Prostate gland (tissue), 2 donors: ENCODE results near the gene FRYL. TPM values are rescaled to one million over a fixed set of nuclear protein-coding genes. Genes with fewer than 3 reads are reported as not detected.
"Not testable (repeated sequence)": the region's sequence is repeated elsewhere in the genome, so short reads cannot be mapped to it uniquely, and the experiment has no call there.

Experiments used
- DNase-seq: peaks from one replicate; pipeline ENCODE4 v3.0.0-alpha.2; 2019; ENCODE audit warnings: low spot score
- H3K27ac ChIP-seq, 2 donors: fragments of 200-600 bp; sonication (generic); 2 replicates each; pipeline ENCODE4 v1.5.1; 2017 to 2019
- H3K27me3 ChIP-seq: fragments of 200-600 bp; sonication (generic); replicated peaks from 2 replicates; pipeline ENCODE4 v1.5.1; 2019; ENCODE audit not compliant: insufficient read depth
- H3K36me3 ChIP-seq, 2 donors: fragments of 200-600 bp; sonication (generic); 1 replicate in 1 of 2; 2 replicates in 1 of 2; pipeline versions ENCODE4 v1.5.1 to v1.8.1; 2017 to 2019
- H3K4me1 ChIP-seq: fragments of 200-600 bp; sonication (generic); replicated peaks from 2 replicates; pipeline ENCODE4 v1.5.1; 2019
- H3K4me3 ChIP-seq, 2 donors: fragments of 200-600 bp; sonication (generic); 2 replicates each; pipeline ENCODE4 v1.5.1; 2017 to 2019
- H3K9me3 ChIP-seq: fragments of 200-600 bp; sonication (generic); 2 replicates; pipeline ENCODE4 v1.5.1; 2017
- POLR2A ChIP-seq: fragments of 450-650 bp; IDR thresholded peaks from one replicate; pipeline ENCODE4 v1.6.1; 2016; ENCODE audit warnings: antibody characterized with exemption, mild to moderate bottlenecking
- POLR2AphosphoS5 ChIP-seq: sonication (generic); formaldehyde crosslinking; IDR thresholded peaks from one replicate; pipeline ENCODE4 v1.6.1; 2017; ENCODE audit warnings: antibody characterized with exemption
- WGBS: methylation state at CpG from one replicate; pipeline ENCODE4 v1.1.5; 2018; 5-methylcytosine and 5-hydroxymethylcytosine counted together
- intact Hi-C: fragments of 100-400 bp; cut with DNase I; formaldehyde crosslinking; loops from one replicate; pipeline ENCODE4 v1.14.2; 2022
- total RNA-seq, 2 donors: library from RNA; depleted of rRNA; stranded (reverse); fragments of >200 nt; gene quantifications; one replicate each; pipeline ENCODE4 v1.1.0, GENCODE V29; 2016
- TF ChIP-seq, protein P1 (sequence below), 4 experiments: fragments of 200-600 bp in 2 of 4; fragments of 450-650 bp in 2 of 4; sonication (generic) in 2 of 4; IDR thresholded peaks; 1 replicate in 3 of 4; 2 replicates in 1 of 4; pipeline ENCODE4 v1.5.1; 2016 to 2019; ENCODE audit warnings: antibody characterized with exemption in 4 of 4, mild to moderate bottlenecking in 2 of 4, moderate library complexity in 2 of 4

The FRYL gene
- total RNA-seq, 2 donors from 2014 or later = 40.0 to 47.6 TPM

DNA sequence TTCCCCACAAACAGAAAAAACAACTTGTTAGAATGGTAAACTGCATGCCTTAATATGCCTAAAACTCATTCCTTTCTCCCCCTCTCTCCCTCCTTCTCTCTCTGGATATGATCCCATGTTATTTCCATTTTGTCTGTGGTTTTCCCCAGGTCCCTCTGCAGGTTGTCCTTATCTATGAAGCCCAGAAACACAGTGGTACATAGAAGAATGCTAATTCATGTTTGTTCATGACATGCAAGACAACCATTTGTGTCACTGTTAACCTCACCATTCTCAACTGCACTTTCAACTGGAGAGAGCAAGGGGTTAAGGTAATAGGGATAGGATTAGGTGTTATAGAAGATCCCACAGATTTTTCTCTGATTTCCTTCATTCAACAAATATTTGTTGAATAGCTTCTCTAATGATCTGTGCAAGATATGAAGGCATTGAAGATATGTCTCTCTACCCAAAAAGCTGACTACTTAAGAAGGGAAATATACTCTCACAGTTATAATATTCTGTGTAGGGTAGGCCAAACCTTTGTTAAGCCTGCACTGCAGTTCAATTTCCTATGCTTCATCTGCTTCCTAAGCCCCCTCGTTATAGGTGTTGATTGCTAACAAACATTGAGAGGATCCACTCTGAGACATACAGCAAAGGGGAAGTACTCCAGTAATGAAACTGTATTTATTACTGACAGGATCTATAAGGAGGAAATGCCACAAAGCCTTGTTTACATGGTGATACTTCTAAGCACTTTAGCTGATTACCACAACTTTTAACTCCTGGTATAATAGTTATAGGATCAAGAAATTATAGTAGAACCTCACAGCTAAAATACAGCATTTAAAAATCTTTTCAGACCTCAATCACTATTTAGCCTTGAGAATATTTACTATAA lies 96.1 kb downstream of the FRYL start:
- intact Hi-C loops = no loop called here
- DNase-seq = no peak
- Histone ChIP-seq H3K4me1 (no peaks in the 10 kb centered on the region), H3K36me3 (no peaks in the 10 kb centered on the region), H3K9me3 (no peaks in the 10 kb centered on the region), H3K27ac (no peak overlapping the region), H3K4me3 (no peak overlapping the region), H3K27me3 (no peaks in the 10 kb centered on the region)
- 27% methylated on average over 1 of the region's 1 CpG for WGBS
- no peak for TF ChIP-seq POLR2AphosphoS5
- TF ChIP-seq POLR2A = no peak
- TF ChIP-seq, protein P1, sequence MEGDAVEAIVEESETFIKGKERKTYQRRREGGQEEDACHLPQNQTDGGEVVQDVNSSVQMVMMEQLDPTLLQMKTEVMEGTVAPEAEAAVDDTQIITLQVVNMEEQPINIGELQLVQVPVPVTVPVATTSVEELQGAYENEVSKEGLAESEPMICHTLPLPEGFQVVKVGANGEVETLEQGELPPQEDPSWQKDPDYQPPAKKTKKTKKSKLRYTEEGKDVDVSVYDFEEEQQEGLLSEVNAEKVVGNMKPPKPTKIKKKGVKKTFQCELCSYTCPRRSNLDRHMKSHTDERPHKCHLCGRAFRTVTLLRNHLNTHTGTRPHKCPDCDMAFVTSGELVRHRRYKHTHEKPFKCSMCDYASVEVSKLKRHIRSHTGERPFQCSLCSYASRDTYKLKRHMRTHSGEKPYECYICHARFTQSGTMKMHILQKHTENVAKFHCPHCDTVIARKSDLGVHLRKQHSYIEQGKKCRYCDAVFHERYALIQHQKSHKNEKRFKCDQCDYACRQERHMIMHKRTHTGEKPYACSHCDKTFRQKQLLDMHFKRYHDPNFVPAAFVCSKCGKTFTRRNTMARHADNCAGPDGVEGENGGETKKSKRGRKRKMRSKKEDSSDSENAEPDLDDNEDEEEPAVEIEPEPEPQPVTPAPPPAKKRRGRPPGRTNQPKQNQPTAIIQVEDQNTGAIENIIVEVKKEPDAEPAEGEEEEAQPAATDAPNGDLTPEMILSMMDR (IDR thresholded peaks at IDR 0.05) = no peak

DNA sequence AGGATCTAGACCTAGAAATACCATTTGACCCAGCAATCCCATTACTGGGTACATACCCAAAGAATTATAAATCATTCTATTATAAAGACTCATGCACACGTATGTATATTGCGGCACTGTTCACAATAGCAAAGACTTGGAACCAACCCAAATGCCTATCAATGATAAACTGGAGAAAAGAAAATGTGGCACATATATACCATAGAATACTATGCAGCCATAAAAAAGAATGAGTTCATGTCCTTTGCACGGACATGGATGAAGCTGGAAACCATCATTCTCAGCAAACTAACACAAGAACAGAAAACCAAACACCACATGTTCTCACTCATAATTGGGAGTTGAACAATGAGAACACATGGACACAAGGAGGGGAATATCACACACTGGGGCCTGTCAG lies 97.2 kb downstream of the FRYL start:
- H3K9me3 ChIP-seq, DNase-seq, H3K27me3 ChIP-seq, H3K4me1 ChIP-seq, H3K36me3 ChIP-seq, H3K27ac ChIP-seq, intact Hi-C loops, H3K4me3 ChIP-seq: not testable (repeated sequence)
- 85% methylated on average over 3 of the region's 3 CpGs for WGBS

DNA sequence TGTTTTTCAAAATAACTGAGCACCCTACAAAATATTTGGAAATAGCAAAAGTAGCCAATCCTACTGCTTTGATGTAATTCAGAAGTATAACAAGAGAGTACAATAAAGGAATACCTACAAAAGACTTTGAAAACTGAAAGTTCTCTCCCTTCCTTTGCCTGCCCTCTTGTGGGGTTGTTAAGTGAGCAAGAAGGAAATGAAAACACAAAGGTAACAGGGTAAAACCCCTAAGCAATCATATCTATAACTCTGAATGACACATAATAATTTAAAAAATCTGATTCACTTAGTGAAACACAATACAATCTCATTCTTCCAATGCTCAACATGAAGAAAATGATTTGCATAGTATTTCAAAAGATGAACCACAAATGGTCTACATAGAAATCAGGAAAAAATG lies 98.2 kb downstream of the FRYL start:
- no peak for DNase-seq
- TF ChIP-seq POLR2AphosphoS5 = no peak
- TF ChIP-seq, protein P1 (IDR thresholded peaks at IDR 0.05) = peak in 2 of 4 experiments; percentile 46 to 50
- no peak for TF ChIP-seq POLR2A
- no peaks in the 10 kb centered on the region for H3K36me3 ChIP-seq
- intact Hi-C loops = no loop called here
- H3K9me3 ChIP-seq = no peaks in the 10 kb centered on the region
- no peaks in the 10 kb centered on the region for H3K4me1 ChIP-seq
- no peak overlapping the region for H3K4me3 ChIP-seq
- no peak overlapping the region for H3K27ac ChIP-seq
- no peaks in the 10 kb centered on the region for H3K27me3 ChIP-seq

DNA sequence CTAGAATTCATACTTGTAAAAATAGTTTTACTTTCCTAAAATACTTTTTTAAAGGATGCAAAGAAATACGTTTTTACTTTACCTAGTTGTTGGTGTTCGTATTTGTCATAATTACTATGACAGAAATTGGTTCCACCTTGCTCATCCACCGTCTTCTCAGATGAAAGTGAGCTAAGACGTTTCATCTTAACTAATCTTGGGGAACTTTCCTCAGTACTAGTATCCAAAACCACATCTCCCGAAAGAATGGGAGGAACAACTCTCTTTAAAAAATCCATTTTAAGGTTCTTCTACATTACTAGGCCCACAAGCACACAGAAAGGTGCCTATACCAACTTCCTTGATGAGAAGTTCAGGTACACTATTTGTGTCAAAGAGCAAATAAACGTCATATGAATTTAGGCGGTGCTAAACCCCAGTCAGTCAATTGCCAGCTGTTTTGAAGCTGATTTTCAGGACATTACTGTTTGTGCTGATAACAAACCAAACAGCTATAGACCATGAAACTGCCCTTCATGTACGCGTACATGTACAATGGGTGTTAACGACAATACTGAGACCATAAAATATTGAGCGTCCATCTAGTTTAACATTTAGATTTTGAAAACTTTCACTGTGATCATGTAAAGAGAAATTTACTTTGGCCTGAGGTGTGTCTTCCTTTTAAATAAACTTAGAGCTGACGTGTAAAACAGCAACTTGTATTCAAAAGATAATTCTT lies 99.1 kb downstream of the FRYL start:
- DNase-seq = no peak
- 74% methylated on average over 12 of the region's 12 CpGs for WGBS
- Histone ChIP-seq H3K9me3 (no peaks in the 10 kb centered on the region), H3K27ac (peak overlapping the region in 1 of 2 donors; percentile 19), H3K4me3 (no peak overlapping the region), H3K4me1 (no peaks in the 10 kb centered on the region), H3K27me3 (no peaks in the 10 kb centered on the region), H3K36me3 (no peaks in the 10 kb centered on the region)
- TF ChIP-seq, protein P1 (IDR thresholded peaks at IDR 0.05) = no peak
- no peak for TF ChIP-seq POLR2A
- intact Hi-C loops = no loop called here

DNA sequence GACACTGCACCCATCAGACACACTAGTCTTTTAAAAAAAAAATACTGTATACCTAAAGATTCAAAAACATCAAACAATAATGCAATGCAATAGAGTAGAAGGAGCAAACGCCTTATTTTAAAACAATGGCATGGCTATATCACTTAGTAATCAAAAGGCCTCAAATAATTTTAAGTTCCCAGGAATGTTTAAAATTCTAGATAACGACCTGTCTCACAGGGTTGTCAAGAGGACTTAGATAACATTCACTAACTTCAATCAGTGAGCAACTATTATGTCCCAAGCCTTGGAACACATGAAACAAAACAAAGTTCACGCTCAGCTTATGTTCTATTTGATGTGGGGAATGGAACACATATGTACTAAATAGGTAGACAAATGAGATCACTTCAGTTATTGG lies 106.5 kb downstream of the FRYL start:
- intact Hi-C loops = no loop called here
- no peak for TF ChIP-seq POLR2A
- Histone ChIP-seq H3K36me3 (no peaks in the 10 kb centered on the region), H3K27ac (no peak overlapping the region), H3K9me3 (no peaks in the 10 kb centered on the region), H3K4me3 (no peak overlapping the region), H3K27me3 (no peaks in the 10 kb centered on the region), H3K4me1 (no peaks in the 10 kb centered on the region)
- 88% methylated on average over 3 of the region's 3 CpGs for WGBS
- no peak for DNase-seq

DNA sequence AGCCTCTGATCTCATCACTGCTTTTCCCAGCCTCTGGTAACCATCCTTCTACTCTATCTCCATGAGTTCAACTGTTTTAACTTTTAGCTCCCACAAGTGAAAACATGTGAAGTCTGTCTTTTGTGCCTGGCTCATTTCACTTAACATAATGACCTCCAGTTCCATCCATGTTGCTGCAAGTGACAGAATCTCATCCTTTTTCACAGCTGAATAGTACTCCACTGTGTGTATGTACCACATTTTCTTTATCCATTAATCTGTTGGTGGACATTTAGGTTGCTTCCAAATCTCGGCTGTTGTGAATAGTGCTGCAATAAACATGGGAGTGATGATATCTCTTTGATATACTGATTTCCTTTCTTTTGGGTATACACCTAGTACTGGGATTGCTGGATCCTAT lies 109.5 kb downstream of the FRYL start:
- no peak for DNase-seq
- Histone ChIP-seq H3K4me3 (no peak overlapping the region), H3K9me3 (no peaks in the 10 kb centered on the region), H3K4me1 (no peaks in the 10 kb centered on the region), H3K27me3 (no peaks in the 10 kb centered on the region), H3K27ac (no peak overlapping the region), H3K36me3 (no peaks in the 10 kb centered on the region)
- 100% methylated on average over 1 of the region's 1 CpG for WGBS
- no peak for TF ChIP-seq POLR2AphosphoS5
- intact Hi-C loops = no loop called here
